GM18519 (cell line): Measurements from ENCODE around the gene DAB2IP.
"Not testable (repeated sequence)": the region's sequence is repeated elsewhere in the genome, so short reads cannot be mapped to it uniquely, and the experiment has no call there.

Experiments
- ATAC-seq: cut with Tn5 transposase; IDR thresholded peaks from one replicate; pipeline ENCODE4 v1.9.1; 2021; ENCODE audit warnings: mild to moderate bottlenecking, moderate library complexity; ENCODE audit not compliant: unreplicated experiment, low FRiP score

Gene DAB2IP

DNA sequence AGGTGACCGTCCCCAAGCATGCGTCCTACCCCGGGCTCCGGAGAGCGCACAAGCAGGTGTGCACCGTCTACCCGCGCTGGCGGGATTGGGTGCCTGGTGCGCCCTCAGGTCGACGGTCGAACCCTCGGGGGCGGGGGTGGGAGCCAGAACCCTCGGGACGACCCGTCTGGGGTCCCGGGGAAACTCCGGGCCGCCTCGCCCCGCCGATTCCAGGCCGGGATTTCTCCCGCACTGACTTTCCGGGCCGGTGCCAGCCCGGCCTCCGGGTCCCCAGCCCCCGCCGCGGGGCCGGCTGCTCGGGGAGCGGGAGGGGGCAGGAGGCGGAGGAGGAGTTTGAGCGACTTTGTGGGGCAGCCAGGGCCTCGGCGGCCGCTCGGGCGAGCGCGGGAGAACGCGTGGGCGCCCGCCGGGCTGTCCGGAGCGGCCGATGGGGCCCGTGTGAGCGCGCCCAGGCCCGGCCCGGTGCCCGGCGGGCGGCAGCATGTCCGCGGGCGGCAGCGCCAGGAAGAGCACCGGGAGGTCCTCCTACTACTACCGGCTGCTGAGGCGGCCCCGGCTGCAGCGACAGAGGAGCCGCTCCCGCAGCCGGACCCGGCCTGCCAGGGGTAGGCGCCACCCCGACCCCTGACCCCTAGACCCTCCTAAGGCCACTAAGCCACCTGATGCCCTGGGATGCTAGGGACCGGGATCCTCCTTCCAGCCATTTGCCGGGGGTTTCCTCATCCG is at the start of gene DAB2IP:
Gene DAB2IP, plus strand, starts transcription at position 340 of the 726 bp plus-strand sequence. Its CDS starts 142 bp downstream, at position 482.
- ATAC-seq = no peak

- ATAC-seq = no peak
Measured at GRCh38 chr9:121603028-121603427, 48.4 kb upstream of the DAB2IP start.

DNA sequence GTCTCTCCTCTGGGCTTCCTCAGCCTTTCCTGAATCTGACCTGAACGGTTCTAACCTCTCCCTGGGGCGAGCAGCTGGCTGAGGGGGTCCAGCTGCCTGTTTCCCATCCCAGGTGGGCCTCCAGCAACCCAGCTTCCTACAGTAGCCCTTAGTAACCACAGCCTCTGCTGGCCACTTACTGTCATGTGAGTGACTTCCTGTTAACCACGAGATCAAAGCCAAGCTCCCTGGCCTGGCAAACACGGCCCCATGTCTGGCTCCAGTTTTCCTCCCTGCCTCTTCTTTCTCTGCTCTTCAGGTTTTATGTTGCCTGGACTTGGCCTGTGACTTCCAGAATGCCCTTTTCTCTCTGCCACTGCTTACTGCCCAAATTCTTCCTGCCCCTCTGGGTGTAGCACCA is 47.2 kb upstream of the DAB2IP start:
- ATAC-seq = no peak

DNA sequence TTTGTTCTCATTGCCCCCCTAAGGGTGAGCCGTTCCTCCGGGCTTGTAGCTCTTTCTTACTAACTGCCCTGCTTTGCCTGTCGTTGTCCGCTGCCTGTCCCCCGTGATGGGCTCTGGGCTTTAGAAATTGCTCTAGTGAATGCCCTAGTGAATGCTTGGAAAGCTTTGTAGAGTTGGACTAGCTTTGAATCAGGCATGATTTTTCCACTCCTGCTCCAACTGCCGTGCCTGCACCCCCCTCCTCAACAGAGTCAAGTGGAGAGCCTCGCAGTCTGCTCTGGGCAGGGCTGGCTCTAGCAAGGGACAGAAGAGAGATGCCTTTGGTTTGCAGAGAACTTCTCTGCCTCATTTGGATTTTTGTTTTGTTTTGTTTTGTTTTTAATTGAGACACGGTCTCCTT is 46.8 kb upstream of the DAB2IP start:
- ATAC-seq = no peak

GRCh38 chr9:121607434-121608167 is 43.8 kb upstream of the DAB2IP start:
- ATAC-seq = no peak

DNA sequence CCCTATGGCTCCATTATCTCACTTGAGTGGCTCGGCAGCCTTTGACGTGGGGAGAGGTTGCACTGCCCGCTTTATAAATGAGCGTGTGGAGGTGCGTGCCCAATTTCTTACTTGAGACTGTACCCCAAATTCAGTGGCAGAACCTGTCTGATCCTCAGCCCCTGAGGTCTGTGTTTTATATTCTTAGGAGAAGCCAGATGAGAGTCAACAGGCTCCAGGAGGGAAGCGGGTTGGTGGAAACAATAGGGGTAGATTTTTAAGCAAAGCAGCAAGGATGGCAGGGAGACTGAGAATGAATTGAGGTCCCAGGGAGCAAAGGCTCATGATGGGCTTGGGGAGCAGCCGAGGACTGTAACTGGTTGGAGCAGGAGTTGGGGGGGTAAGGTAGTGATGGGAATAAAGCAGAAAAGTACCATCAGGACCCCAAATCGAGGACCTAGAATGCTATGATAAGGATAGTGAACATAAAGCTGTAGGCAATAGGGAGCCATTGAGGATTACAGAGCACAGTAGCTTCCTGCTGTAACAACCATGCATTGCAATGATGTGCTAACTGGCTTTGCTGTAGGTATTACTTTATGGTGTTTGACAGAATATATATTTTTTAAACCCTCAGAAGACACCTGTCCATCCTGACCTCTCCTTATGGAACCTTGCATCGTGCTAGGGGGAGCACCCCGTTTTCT is 43.1 kb upstream of the DAB2IP start:
- no peak for ATAC-seq

GRCh38 chr9:121609822-121610637 is 41.4 kb upstream of the DAB2IP start:
- ATAC-seq = no peak

- no peak for ATAC-seq
Measured at GRCh38 chr9:121610638-121610953, 40.8 kb upstream of the DAB2IP start.

DNA sequence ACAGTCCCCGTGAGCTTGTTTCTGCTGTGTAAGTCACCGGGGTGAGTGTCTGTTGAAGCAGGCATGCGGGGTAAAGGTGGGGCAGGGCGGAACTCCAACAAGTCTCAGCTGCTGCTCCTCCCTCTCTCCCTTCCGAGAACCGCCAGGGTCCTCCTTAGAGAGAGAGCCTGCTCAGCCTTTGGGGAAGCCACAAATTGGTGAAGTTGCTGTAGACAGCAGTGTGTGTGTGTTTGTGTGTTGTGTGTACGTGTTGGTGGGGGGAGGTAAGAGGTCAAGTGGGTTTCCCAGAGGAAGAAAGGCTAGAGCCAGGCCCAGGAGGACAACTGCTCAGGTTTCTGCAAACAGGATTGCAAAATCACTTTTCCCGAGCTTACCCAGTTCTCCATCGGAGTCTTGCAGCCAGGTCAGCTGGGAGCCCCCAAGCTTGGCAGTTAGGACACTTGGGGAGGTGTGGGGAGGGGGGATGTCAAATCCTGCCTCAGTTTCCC is 38.9 kb upstream of the DAB2IP start:
- ATAC-seq = no peak

DNA sequence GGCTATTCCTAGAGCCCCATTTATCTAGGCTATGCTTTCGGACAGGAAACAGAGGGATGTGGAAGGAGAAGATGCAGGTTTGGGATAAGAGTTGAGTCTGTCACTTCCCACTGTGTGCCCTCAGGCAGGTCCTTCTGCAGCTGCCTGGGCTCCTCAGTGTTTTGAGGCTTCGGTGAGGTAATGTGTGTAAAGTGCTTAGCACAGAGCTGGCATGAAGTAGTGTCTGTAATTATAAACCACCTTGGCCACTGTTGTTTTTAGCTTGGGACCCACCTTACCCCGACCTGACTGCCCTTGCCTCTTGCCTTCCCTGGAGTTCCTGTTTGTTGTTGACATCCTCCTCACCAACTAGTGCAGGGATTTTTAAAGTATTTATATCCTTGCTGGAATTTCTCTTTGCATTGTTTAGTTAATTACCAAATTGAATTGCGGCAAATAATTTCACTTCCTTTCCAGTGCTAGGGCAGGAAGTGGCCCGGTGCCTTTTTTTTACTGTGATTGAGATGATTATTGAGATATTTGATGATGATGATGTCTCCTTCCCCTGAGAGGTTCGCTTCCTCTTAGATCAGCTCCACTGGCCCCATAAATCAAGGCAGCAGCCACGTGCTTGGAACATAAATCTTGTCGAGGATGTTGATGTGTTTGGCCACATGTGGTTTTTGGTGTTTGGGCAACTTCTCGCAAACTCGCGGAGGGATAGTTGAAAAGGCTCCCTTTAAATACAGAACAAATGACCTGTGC is 38.3 kb upstream of the DAB2IP start:
- ATAC-seq = no peak

GRCh38 chr9:121616123-121616755 is 35.2 kb upstream of the DAB2IP start:
- ATAC-seq = no peak

DNA sequence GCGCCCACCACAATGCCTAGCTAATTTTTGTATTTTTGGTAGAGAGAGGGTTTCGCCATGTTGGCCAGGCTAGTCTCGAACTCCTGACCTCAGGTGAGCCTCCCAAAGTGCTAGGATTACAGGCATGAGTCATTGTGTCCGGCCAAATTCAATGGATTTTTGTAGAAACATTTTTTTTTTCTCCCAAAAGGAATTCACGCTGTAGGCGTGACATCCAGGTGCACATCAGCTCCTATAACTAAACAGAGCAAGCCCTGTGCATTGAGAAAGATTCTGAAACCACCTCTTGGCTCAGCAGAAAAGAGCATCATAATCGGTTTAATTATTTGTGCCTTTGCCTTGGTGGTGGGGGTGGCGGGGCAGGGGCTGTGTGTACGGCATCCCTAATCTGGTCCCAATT is 32.9 kb upstream of the DAB2IP start:
- no peak for ATAC-seq

- not testable (repeated sequence) for ATAC-seq
Measured at GRCh38 chr9:121618910-121619309, 32.5 kb upstream of the DAB2IP start.

DNA sequence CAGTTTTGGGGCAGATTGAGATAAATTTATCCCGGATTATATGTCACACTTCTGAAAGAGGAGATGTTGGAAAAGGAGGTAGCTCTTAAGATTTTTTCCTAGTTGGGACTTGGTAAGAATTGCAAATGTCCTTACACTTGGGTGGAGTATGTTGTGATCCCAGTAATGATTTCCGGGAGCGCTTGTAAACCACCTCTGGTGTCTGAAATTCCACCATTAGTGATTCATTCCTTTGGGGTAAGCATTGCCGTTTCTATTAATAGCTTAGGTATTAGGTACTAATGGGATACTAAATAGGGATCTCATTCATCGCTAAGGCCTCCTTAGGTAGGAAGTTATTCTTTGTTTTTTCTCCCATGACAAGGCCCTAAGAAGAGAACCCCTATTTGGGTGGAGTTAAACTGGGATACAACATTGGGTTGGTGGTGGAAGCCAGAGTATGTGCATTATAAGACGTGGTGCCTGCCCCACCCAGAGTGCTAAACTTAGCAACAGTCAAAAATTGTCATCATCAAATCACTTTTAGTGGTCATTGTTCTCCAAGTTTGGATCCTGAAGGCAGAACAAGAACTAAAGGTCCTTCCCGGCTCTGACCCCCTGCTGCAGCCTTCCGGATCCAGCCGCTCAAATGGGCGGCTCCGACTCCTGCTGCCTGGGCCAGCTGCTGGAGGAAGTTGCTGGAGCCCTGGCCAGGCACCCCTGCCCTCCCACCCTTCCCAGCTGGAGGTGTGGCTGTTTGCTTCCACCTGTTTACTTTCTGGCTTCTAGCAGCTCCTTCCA is 31.7 kb upstream of the DAB2IP start:
- no peak for ATAC-seq

GRCh38 chr9:121620325-121620673 is 31.1 kb upstream of the DAB2IP start:
- ATAC-seq = no peak

- no peak for ATAC-seq
Measured at GRCh38 chr9:121620777-121621449, 30.5 kb upstream of the DAB2IP start.

GRCh38 chr9:121622387-121623203 is 28.8 kb upstream of the DAB2IP start:
- ATAC-seq = no peak
